ENCODE data around the gene BMP2K.

Gene BMP2K

DNA sequence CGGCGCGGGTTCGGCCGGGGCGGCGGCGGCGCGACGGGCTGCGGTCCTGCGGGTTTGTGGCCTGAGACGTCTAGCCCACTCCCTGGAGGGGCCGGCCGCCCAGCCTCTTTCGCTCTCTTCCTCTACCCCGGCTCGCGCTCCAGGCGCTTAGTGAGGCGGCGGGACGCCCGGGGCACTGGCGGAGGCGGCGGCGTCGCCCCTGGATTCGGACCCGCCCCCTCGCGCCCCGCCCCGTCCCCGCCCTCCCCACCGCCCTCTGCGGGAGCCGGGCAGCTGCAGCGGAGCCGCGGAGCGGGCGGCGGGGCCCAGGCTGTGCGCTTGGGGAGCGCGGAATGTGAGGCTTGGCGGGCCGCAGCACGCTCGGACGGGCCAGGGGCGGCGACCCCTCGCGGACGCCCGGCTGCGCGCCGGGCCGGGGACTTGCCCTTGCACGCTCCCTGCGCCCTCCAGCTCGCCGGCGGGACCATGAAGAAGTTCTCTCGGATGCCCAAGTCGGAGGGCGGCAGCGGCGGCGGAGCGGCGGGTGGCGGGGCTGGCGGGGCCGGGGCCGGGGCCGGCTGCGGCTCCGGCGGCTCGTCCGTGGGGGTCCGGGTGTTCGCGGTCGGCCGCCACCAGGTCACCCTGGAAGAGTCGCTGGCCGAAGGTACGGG is at the start of gene BMP2K:
BMP2K (plus strand) TSS at position 272 of the 650 bp plus-strand sequence; CDS start at position 466, 194 bp downstream.
- peak; percentile 42 to 65 (median 61) for DNase-seq (ENCODE audit: low read depth in 2 of 3, low spot score in 2 of 3)

DNA sequence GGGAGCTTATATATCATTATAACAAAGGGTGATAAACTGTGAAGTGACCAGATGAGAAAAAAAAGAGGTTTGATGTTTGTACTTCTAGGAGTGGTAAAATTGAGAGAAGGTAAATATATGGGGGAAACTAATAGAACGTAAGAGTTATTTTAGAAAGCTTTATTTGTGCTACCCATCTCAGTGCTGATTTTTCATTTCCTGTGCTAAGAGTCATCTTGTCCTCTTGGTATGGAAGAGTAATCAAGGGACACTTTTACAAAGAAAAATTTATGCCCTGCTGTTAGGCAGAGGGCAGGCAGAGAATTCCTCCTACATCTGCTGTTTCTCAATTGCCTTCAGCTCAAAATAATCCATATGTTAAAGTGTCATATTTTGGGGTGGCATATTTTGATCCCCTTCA is 49.6 kb upstream of the BMP2K start:
- DNase-seq (ENCODE audit: low read depth in 2 of 3, low spot score in 2 of 3) = no peak

DNA sequence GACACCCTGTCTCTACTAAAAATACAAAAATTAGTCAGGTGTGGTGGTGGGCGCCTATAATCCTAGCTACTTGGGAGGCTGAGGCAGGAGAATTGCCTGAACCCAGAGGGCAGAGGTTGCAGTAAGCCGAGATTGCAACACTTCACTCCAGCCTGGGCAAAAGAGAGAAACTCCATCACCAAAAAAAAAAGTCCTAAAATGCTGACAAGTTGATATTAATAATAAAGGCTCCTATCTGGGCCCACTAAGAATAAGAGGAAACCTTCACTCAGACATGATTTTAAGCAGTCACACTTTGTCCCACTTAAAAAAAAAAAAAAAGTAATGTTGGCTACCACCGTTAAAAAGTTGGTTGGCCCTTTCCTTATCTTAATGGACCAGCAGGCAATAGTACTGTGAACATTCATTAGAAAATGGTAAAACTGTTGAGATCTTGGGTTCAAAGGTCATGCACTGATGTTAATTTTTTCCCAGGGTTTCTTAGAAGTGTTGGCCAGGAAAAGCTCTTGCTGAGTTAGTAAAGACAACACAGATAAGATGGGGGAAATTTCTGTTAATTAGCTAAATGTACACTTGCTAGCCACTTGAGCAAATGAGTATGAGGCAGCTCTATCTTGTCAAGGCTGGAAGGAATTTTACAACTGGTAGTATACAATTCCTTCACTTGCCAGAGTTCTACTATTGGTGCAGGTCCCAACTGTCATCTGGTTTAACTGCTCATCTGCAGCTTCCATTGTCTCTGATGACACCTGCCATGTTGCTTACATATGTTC is 43.6 kb upstream of the BMP2K start:
- no peak for DNase-seq (ENCODE audit: low read depth in 2 of 3, low spot score in 2 of 3)

DNA sequence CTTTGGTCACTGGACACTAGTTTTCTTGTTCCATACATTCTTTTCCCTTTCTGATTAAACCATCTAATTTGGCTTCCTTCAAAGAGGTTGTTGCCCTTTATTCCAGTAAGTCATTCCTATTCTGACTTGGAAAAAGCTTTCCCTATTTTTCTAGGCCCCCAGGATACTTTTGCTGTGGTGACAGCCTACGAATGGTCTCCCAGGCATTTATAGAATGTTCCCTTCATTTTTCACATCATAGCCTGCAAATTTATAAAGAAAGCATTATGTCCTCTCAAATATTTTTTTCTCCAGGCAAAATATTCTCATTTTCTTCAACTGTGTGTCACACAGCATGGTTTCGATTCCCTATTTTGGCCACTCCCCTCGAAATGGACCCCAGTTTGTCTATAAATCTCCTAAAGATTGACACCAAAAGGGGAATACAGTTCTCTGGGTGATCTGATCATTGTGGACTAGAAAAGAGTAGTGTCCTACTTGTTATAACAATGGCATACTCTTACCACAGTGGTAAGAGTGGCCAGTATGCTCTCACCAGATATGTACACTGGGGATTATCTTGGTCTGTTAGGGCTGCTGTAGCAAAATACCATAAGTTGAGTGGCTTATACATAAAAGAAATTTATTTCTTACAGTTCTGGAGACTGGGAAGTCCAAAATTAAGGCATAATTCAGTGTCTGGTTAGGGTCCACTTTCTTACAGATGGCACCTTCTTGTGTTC is 41.5 kb upstream of the BMP2K start:
- DNase-seq (ENCODE audit: low read depth in 2 of 3, low spot score in 2 of 3) = no peak

DNA sequence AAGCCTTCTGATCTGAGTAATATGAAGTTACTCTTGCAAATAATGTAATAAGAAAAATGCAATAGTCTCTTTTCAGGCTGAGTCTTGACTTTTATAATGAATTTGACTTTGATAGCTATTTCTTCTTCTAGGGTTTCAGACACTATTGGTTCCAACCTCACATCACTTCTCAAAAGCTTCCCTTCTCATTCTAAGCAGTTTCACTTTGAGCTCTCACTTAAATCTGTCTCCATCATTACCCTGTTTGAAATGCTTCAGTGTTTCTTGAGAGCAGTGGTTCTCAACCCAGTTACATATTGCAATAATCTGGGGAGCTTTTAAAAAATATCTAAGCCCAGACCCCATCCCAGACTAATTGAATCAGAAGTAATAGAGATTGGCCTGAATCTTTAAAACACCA is 40.5 kb upstream of the BMP2K start:
- no peak for DNase-seq (ENCODE audit: low read depth in 2 of 3, low spot score in 2 of 3)

DNA sequence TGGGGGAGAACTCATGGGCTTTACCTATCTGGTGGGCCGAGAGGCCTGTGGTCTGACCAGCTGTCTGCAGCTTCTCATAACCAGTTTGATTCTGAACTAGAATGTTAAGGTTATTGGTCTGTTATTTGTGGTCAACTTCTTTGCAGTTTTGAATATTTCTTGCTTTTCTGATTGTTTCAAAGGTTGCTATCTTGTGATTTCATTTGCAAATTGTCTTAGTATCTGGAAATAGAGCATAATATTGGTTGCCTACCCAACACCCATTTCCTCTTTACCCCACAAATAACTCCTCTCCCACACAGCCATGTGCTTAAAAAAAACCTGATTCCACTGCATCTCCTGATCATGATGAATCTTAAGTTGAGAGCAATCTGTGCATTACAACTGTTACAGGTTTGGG is 39.1 kb upstream of the BMP2K start:
- DNase-seq (ENCODE audit: low read depth in 2 of 3, low spot score in 2 of 3) = no peak

DNA sequence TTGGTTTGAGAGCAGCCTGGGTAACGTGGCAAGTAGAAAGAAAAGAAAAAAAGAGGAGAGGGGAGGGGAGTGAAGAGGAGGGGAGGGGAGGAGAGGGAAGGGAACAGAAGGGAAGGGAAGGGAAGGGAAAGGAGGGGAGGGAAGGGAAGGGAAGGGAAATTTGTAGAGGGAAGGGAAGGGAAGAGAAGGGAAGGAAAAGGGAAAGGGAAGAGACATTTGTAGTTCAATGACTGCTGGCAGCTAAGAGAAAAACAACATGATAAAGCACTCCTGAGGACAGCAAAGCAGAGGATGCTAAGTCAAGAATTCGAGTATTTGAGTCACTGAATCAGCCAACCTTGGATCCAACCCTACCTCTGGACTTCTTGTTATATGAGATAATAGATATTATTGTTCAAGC is 38.2 kb upstream of the BMP2K start:
- DNase-seq (ENCODE audit: low read depth in 2 of 3, low spot score in 2 of 3) = no peak

DNA sequence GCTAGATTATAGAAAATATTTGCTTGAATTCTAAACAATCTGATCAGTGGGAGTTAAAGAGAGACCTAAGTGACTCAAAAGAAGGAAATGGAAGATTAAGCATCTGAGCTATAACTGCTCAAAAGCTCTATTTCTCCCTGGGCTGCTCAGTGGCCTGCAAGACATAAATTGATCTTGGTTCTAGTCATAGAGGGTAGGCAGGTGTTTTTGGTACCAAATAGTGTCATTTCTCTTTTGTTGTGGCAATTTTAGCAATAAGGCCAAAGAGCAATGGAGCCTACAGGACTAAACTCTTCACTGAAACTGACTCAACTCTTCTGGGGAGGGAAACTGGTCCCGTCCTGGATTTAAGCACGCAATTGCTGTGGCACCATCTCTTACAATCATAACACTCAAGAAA is 33.9 kb upstream of the BMP2K start:
- no peak for DNase-seq (ENCODE audit: low read depth in 2 of 3, low spot score in 2 of 3)

DNA sequence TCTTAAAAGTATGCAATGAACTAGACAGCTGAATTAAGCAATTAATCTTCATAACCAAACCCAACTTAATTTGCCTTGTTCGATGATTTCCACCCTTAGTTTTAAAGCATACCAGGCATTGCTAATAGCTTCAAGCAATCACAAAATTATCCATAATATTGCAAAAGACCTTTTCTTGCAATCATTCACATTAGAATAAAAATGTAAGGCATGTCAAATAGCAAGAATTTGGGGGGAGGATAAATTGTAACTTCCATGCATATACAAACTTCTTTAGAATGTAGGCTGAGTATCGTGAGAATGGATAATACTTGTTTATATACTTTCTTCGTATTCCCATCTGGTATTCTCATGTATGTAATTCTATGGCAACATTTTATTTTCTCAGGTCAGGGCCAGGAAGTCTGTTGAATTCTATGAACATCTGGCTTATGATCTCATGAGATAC is 28.7 kb upstream of the BMP2K start:
- no peak for DNase-seq (ENCODE audit: low read depth in 2 of 3, low spot score in 2 of 3)

DNA sequence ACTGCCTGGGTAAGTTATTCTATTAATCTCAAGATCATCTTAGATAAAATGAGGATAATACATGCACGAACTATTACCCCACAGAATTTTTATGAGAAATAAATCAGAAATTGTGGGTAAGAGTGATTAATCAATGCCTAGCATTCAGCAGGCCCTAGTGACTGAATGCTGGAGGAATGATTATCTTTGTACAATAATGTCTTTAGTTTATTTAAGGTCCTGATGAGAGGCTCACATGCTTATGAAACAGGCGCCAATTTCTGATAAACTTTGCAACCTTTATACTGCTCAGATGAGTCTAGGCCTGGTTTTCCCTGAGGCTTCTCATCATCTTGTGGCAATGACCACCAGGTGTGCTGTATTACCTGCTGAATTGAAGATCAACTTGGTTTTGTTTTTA is 27.8 kb upstream of the BMP2K start:
- no peak for DNase-seq (ENCODE audit: low read depth in 2 of 3, low spot score in 2 of 3)

DNA sequence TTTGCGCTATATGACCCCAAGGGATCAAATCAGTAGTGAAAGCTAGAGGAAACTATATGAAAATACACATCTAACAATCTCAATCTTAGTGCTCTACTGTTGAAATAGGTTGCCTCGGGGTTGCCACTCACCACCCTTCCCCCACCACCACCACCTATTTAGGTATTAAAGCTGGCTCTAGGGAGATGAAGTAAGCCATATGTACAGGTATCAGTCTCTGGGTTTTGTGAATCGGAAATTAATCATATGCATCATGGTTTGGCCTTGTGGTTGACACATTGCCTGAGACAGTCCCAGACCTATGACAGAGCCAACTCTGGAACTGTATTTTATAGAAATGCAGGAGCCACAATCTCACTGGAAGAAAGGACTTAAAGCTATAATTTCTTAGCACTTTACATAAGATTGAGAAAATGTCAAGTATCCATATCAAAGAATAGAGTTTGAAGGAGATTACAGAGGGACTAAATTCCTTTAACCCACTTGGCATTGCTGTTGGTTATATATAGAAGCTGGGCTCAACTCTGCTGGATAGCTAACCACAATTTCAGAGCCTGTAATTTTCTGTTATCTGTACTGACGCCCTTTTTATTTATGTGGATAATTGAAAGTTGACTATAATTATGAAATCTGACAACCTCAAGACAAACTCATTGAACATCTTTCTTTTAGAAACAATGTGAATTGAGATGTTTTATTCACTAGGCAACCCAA is 26.7 kb upstream of the BMP2K start:
- no peak for DNase-seq (ENCODE audit: low read depth in 2 of 3, low spot score in 2 of 3)

DNA sequence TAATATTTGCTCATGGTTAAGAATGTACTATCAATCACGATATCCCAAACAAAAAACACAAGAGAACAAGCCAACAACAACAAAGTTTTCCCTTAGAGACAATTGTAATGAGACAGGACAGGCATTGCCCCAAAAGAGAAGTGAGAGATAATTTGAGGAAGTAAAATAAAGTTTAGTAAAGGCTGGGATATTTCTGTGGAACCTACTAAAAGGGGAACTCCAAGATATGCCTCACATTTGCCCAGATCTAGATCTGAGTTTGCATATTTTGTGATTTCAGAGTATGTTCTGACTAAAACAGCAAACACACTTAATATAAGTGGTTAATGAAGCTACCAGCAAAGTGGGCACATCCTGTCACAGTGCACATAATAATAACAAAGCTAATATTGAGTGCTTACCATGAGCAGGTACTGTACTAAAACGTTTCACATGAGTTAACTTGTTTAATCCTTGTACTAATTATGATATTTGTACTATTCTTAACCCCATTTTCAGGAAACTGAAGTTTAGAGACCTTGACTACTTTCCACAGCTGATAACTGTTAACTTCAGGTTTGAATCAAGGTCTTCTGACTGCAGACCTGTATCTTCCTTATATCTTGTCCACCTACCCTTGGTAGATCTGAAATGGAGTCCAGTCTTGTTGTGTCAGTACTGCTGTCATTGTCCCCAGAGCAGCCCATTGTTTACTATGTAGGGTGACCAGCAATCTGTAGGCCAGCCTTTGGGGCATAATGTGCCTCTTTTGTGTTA is 26.0 kb upstream of the BMP2K start:
- DNase-seq (ENCODE audit: low read depth in 2 of 3, low spot score in 2 of 3) = no peak

DNA sequence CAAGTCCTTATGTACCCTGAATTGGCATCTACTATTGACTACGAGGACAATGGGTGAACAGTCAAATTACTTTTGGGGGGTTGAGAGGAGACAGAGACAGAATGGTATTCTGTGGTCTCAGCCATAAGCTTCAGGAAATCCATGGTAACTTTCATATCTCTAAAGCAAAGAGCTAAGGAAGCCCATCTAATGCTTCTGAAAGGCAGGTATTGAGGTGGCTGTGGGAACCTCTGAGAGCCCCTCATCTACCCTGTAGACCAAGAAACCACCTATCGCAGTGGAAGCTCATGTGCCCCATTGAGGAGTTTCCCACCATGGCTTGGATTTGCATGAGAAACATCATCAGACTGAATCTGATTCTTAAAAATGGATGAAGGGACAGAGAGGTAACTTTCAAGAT is 23.1 kb upstream of the BMP2K start:
- DNase-seq (ENCODE audit: low read depth in 2 of 3, low spot score in 2 of 3) = no peak

DNA sequence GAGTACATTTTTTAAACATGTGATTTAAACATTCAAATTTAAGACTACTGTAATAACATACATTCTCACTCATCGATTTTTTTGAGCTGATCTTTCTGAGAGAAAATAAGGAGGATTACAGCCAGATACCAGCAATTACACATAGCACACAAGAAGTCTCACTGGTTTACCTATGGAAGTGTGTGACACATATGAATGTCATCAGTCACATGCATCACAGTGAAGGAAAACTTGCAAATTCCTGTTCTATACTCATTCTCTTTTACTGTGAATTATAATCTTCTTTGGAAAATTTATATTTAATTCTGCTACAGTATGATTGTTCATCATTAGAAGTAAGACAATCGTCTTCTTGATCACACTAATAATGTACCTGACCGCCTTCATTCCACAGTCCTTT is 21.3 kb upstream of the BMP2K start:
- no peak for DNase-seq (ENCODE audit: low read depth in 2 of 3, low spot score in 2 of 3)

DNA sequence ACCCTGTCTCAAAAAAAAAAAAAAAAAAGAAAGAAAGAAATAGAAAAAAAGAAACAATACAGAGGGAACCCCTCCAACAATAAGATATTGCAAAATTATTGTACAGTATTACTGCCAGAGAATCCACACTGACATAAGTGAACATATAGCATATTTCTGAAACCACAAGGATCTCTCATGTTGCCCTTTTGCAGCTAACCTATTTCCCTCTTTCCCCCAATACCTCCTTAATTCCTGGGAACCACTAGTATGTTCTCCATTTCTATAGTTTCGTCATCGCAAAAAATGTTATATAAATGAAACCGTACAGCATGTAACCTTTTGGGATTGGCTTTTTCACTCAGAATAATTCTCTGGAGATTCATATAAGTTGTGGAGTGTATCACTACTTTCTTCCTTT is 20.0 kb upstream of the BMP2K start:
- no peak for DNase-seq (ENCODE audit: low read depth in 2 of 3, low spot score in 2 of 3)

DNA sequence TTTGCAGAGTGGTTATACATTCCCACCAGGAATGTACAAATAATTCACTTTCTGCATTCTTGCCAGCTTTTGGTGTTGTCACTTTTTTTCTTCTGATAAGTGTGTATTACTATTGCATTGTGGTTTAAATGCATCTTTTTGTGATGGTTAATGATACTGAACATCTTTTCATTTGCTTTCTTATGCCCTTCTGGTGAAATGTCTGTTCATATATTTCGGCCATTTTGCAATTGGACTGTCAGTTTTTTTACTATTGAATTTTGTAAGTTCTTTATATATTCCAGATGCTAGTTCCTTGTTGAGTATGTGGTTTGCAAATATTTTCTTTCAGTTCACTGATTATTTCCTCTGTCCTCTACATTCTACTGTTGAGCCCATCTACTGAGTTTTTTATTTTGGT is 19.4 kb upstream of the BMP2K start:
- no peak for DNase-seq (ENCODE audit: low read depth in 2 of 3, low spot score in 2 of 3)

DNA sequence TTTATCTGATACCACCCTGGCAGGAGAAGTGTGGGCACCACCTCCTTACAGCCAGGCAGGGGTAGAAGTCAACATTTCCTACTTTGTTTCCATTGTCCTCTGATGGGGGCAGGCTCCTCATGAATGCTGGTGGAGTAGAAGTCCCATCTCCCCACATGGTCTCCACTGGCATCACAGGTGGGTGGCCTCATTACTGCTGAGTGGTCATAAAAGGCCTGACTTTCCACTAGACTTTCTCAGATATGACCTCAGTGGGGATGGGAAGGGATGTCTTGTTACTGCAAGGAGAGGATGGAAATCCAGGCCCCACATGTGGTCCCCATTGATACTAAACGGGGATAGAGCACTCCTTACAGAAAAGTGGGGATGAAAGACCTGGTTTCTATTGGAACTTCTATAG is 18.6 kb upstream of the BMP2K start:
- no peak for DNase-seq (ENCODE audit: low read depth in 2 of 3, low spot score in 2 of 3)

DNA sequence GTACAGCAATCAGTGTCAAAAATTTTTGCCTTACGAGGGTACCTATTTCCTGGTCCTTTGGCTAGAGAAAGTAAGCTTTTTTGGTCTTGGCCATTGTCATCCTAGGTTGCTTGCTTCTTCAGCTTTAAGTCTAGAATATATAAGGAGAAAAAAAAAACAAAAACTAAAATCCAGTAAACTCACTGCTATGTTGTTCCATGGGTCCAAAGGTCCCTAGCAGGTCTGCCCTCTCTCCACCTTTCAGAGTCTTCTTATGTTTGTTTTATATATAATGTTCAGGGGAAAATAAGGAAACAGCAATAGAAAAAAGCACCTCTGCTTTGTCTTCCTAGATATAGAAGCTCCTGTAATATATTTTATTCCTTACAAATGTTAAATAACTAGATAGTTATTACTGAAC is 18.1 kb upstream of the BMP2K start:
- no peak for DNase-seq (ENCODE audit: low read depth in 2 of 3, low spot score in 2 of 3)

DNA sequence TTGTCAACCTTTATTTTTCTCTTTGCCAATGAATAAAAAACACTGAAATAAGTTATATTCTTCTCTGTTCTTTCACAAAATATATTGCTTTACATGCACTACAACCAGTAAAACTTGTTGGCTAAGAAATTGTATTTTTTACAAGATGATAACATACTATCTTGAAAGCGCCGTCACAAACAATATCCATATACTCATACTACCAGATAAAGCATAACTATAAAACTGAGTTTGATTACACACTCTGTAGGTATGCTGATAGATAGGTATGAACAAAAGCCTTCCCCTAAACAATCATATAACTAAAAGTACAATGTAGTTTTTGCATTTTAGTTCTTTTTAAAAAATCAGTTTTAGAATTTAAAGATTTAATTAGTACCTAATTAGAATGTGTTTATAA is 13.6 kb upstream of the BMP2K start:
- no peak for DNase-seq (ENCODE audit: low read depth in 2 of 3, low spot score in 2 of 3)

DNA sequence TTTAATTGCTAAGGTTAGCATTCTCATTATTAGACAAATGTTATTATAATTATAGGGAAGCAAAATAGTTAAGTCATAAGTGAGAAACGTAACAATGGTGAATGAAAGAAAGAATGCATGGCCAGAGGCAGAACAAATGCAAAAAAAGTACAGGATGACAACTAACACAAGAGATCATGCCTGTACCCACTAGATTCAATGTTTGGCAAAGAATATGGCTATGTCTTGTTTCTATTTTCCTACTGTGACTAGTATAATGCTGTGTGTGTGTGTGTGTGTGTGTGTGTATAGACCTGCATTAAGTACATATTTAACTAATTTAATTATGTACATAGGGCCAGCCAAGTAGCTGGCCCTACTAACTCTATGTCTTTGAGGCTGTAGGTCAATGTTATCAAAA is 12.9 kb upstream of the BMP2K start:
- no peak for DNase-seq (ENCODE audit: low read depth in 2 of 3, low spot score in 2 of 3)

Data from activated CD8-positive, alpha-beta memory T cell treated with anti-CD3 and anti-CD28 coated beads for 48 hours (primary cell).